K562 (cell line): ENCODE measurements around the gene CD55. TPM values are rescaled to one million over a fixed set of nuclear protein-coding genes. Genes with fewer than 3 reads are reported as not detected.

ENCODE experiments used
- ATF7 ChIP-seq: fragments of 450-650 bp; IDR thresholded peaks from 2 replicates; pipeline ENCODE4 v1.7.1; 2014; ENCODE audit warnings: mild to moderate bottlenecking, moderate library complexity
- BRF1 ChIP-seq: IDR thresholded peaks from 3 replicates; pipeline ENCODE4 v1.6.1; 2011; ENCODE audit warnings: borderline replicate concordance, mild to moderate bottlenecking; ENCODE audit not compliant: insufficient read length; ENCODE audit errors: extremely low read depth
- CBFA2T3 ChIP-seq: fragments of 450-650 bp; IDR thresholded peaks from 2 replicates; pipeline ENCODE4 v1.6.1; 2017
- CHD2 ChIP-seq: IDR thresholded peaks from 2 replicates; pipeline ENCODE4 v1.6.1; 2011; ENCODE audit warnings: low read depth, low read length
- CREBBP ChIP-seq: IDR thresholded peaks from one replicate; pipeline ENCODE4 v1.6.1; 2012; ENCODE audit warnings: low read depth, mild to moderate bottlenecking, control low read depth, inconsistent platforms, low read length
- EP300 ChIP-seq: IDR thresholded peaks from 2 replicates; pipeline ENCODE4 v1.6.1; 2012; ENCODE audit warnings: low read length, improper control_type of control experiment
- HBP1 ChIP-seq: fragments of 450-650 bp; formaldehyde crosslinking; IDR thresholded peaks from 2 replicates; pipeline ENCODE4 v1.4.0; 2022; ENCODE audit warnings: missing genetic modification characterization
- HLTF ChIP-seq: fragments of 450-650 bp; IDR thresholded peaks from 2 replicates; pipeline ENCODE4 v1.6.1; 2016
- MAFG ChIP-seq: fragments of 450-650 bp; conservative IDR thresholded peaks from 2 replicates; pipeline ENCODE4 v1.6.1; 2016; ENCODE audit warnings: missing genetic modification characterization, missing compliant biosample characterization
- MTA3 ChIP-seq: fragments of 450-650 bp; formaldehyde crosslinking; IDR thresholded peaks from 2 replicates; pipeline ENCODE4 v1.6.1; 2017; ENCODE audit warnings: mild to moderate bottlenecking, borderline replicate concordance
- MYC ChIP-seq, 2 experiments: fragments of 250-450 bp in 1 of 2; sonication (Bioruptor Pico) in 1 of 2; IDR thresholded peaks; 2 replicates each; pipeline versions ENCODE4 v1.5.1 to v1.6.1; 2012 to 2021; ENCODE audit warnings: low read depth in 2 of 2, borderline replicate concordance in 1 of 2, improper control_type of control experiment in 1 of 2, low read length in 1 of 2, mild to moderate bottlenecking in 1 of 2, moderate library complexity in 1 of 2
- NONO ChIP-seq, 2 experiments: fragments of 200-400 bp in 1 of 2; fragments of 450-650 bp in 1 of 2; formaldehyde crosslinking in 1 of 2; IDR thresholded peaks; 2 replicates each; pipeline ENCODE4 v1.6.1; 2017; ENCODE audit warnings: low read depth in 2 of 2, mild to moderate bottlenecking in 2 of 2, moderate library complexity in 2 of 2, low read length in 1 of 2
- RAD21 ChIP-seq, 2 experiments: fragments of 250-450 bp in 1 of 2; fragments of 450-650 bp in 1 of 2; sonication (Bioruptor Pico) in 1 of 2; formaldehyde crosslinking in 1 of 2; IDR thresholded peaks in 1 of 2; conservative IDR thresholded peaks in 1 of 2; 2 replicates each; pipeline versions ENCODE4 v1.4.0 to v1.8.0; 2020 to 2022; ENCODE audit warnings: mild to moderate bottlenecking in 2 of 2, moderate library complexity in 1 of 2
- SAFB ChIP-seq: fragments of 200-400 bp; formaldehyde crosslinking; IDR thresholded peaks from 2 replicates; pipeline ENCODE4 v1.6.1; 2017; ENCODE audit warnings: low read depth, low read length, borderline replicate concordance
- SIN3A ChIP-seq, 2 experiments: fragments of 150-350 bp in 1 of 2; IDR thresholded peaks; 2 replicates each; pipeline ENCODE4 v1.6.1; 2011 to 2016; ENCODE audit warnings: borderline replicate concordance in 2 of 2, low read depth in 2 of 2, low read length in 2 of 2, mild to moderate bottlenecking in 2 of 2, moderate library complexity in 2 of 2; ENCODE audit not compliant: control insufficient read depth in 1 of 2
- SIRT6 ChIP-seq: IDR thresholded peaks from one replicate; pipeline ENCODE4 v1.6.1; 2012; ENCODE audit warnings: low read depth, mild to moderate bottlenecking, control low read depth, inconsistent platforms, low read length, moderate library complexity
- SOX6 ChIP-seq: fragments of 450-650 bp; IDR thresholded peaks from 2 replicates; pipeline ENCODE4 v1.6.1; 2014; ENCODE audit warnings: mild to moderate bottlenecking
- TAF15 ChIP-seq: fragments of 200-400 bp; formaldehyde crosslinking; IDR thresholded peaks from 2 replicates; pipeline ENCODE4 v1.6.1; 2017; ENCODE audit warnings: mild to moderate bottlenecking, low read depth, low read length, moderate library complexity
- TBP ChIP-seq: optimal IDR thresholded peaks from 2 replicates; pipeline ENCODE3; 2011; ENCODE audit warnings: low read depth, low read length, improper control_type of control experiment
- ZNF282 ChIP-seq: sonication (generic); formaldehyde crosslinking; IDR thresholded peaks from 2 replicates; pipeline ENCODE4 v1.8.1; 2023; ENCODE audit warnings: missing genetic modification reagents
- ZNF668 ChIP-seq: fragments of 250-450 bp; sonication (Bioruptor Pico); IDR thresholded peaks from 2 replicates; pipeline ENCODE4 v1.8.0; 2022; ENCODE audit warnings: mild to moderate bottlenecking, inconsistent platforms
- ZNF695 ChIP-seq: fragments of 450-650 bp; formaldehyde crosslinking; IDR thresholded peaks from 2 replicates; pipeline ENCODE4 v1.4.0; 2020; ENCODE audit warnings: mild to moderate bottlenecking, moderate library complexity
- polyA plus RNA-seq, 8 experiments: library from polyadenylated mRNA; depleted of rRNA in 4 of 8; stranded (reverse) in 5 of 8; unstranded in 3 of 8; fragments of >200 nt; fragmentation: Nextera tagmentation in 2 of 8; fragmentation: Illumina TruSeq in 1 of 8; extraction: Ambion mirVana in 2 of 8; extraction: Trizol in 1 of 8; gene quantifications; 2 replicates each; pipeline versions ENCODE4 v1.2.1 to v1.2.3, GENCODE V29; 2011 to 2014; ENCODE audit warnings: inconsistent platforms in 1 of 8, missing spikeins in 1 of 8
- total RNA-seq, 7 experiments: library from RNA; depleted of rRNA in 6 of 7; stranded (reverse); fragments of >200 nt in 6 of 7; fragmentation: Illumina TruSeq in 2 of 7; extraction: Trizol in 2 of 7; gene quantifications; 2 replicates each; pipeline versions ENCODE4 v1.2.1 to v1.2.3, GENCODE V29; 2011 to 2021; ENCODE audit warnings: low replicate concordance in 1 of 7
- TF ChIP-seq, protein P1 (sequence below): sonication (generic); formaldehyde crosslinking; IDR thresholded peaks from 2 replicates; pipeline ENCODE4 v1.9.0; 2022; ENCODE audit warnings: mild to moderate bottlenecking, missing genetic modification reagents
- TF ChIP-seq, protein P2 (sequence below): fragments of 450-650 bp; formaldehyde crosslinking; IDR thresholded peaks from 2 replicates; pipeline ENCODE4 v1.4.0; 2020; ENCODE audit warnings: mild to moderate bottlenecking, moderate library complexity

The CD55 gene
- total and polyA plus RNA-seq, 9 of the 15 experiments (the other 6 are each of a cell fraction or from before 2014, with no cell fraction given) = 17.7 to 150 (median 97.0) TPM

GRCh38 chr1:207321790-207322645 is 540 bp downstream of the CD55 start (continued):
- TF ChIP-seq, protein P1, sequence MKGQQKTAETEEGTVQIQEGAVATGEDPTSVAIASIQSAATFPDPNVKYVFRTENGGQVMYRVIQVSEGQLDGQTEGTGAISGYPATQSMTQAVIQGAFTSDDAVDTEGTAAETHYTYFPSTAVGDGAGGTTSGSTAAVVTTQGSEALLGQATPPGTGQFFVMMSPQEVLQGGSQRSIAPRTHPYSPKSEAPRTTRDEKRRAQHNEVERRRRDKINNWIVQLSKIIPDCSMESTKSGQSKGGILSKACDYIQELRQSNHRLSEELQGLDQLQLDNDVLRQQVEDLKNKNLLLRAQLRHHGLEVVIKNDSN (CRISPR knock-in tag) = no peak
- TF ChIP-seq TAF15 (no peak), EP300 (no peak), MTA3 (0 out of 2 replicates have a peak, but pooled peaks have one; percentile 4), ATF7 (no peak), SOX6 (no peak), HLTF (no peak), MAFG (tag) (no peak; the same call in 1 of the 2 replicates), TBP (no peak), SIN3A (IDR thresholded peaks at IDR 0.05; ENCODE audit: borderline replicate concordance in 2 of 2, control insufficient read depth in 1 of 2, low read depth in 2 of 2, low read length in 2 of 2) (peak in 1 of 2 experiments; percentile 45; a peak in 1 of 4 replicates), CREBBP (no peak), MYC (IDR thresholded peaks at IDR 0.05; ENCODE audit: low read depth, low read length) (no peak), MYC (CRISPR knock-in tag; IDR thresholded peaks at IDR 0.05; ENCODE audit: borderline replicate concordance, low read depth) (no peak; the same call in 1 of the 2 replicates), CBFA2T3 (no peak), ZNF695 (CRISPR knock-in tag) (no peak), SIRT6 (no peak), ZNF668 (CRISPR knock-in tag) (no peak), HBP1 (CRISPR knock-in tag) (peak; percentile 52; the same call in 1 of the 2 replicates), NONO (IDR thresholded peaks at IDR 0.05; ENCODE audit: low read depth in 2 of 2, low read length in 1 of 2) (peak in 1 of 2 experiments; percentile 99; a peak in 2 of 4 replicates), RAD21 (CRISPR knock-in tag; conservative IDR thresholded peaks at IDR 0.05 in 1 of 2, IDR thresholded peaks at IDR 0.05 in 1 of 2) (peak in 1 of 2 experiments; percentile 4; a peak in 1 of 4 replicates), CHD2 (no peak), SAFB (no peak), ZNF282 (CRISPR knock-in tag) (0 out of 2 replicates have a peak, but pooled peaks have one; percentile 78), BRF1 (no peak)
- TF ChIP-seq, protein P2, sequence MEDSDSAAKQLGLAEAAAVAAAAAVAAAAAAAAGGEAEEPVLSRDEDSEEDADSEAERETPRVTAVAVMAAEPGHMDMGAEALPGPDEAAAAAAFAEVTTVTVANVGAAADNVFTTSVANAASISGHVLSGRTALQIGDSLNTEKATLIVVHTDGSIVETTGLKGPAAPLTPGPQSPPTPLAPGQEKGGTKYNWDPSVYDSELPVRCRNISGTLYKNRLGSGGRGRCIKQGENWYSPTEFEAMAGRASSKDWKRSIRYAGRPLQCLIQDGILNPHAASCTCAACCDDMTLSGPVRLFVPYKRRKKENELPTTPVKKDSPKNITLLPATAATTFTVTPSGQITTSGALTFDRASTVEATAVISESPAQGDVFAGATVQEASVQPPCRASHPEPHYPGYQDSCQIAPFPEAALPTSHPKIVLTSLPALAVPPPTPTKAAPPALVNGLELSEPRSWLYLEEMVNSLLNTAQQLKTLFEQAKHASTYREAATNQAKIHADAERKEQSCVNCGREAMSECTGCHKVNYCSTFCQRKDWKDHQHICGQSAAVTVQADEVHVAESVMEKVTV (CRISPR knock-in tag) = no peak
